ENCODE measurements around the gene TPRKB.
"Not testable (repeated sequence)": the region's sequence is repeated elsewhere in the genome, so short reads cannot be mapped to it uniquely, and the experiment has no call there.

TPRKB gene

GRCh38 chr2:73707058-73707457, 30.1 kb downstream of the TPRKB start:
- no peaks in the 10 kb centered on the region for H3K4me1 ChIP-seq (ENCODE audit: control insufficient read depth, insufficient read depth, low read length)
- no peaks in the 10 kb centered on the region for H3K36me3 ChIP-seq (ENCODE audit: insufficient read depth, low read length)
- H3K4me2 ChIP-seq (ENCODE audit: low read length): no peak overlapping the region
- H3K4me3 ChIP-seq (ENCODE audit: low read length): no peak overlapping the region
- no peaks in the 10 kb centered on the region for H3K9me3 ChIP-seq (replicated peaks; ENCODE audit: low read length)
- H3K27me3 ChIP-seq (ENCODE audit: control insufficient read depth, insufficient read depth, low read length): peaks cover 17% of the 10 kb centered on the region
- H3K9ac ChIP-seq (ENCODE audit: low read depth, low read length): no peak overlapping the region

- Histone ChIP-seq H3K4me3 (ENCODE audit: low read length) (no peak overlapping the region), H3K4me1 (ENCODE audit: control insufficient read depth, insufficient read depth, low read length) (no peaks in the 10 kb centered on the region), H3K27me3 (ENCODE audit: control insufficient read depth, insufficient read depth, low read length) (peaks cover 16% of the 10 kb centered on the region), H3K9me3 (replicated peaks; ENCODE audit: low read length) (no peaks in the 10 kb centered on the region), H3K9ac (ENCODE audit: low read depth, low read length) (no peak overlapping the region), H3K4me2 (ENCODE audit: low read length) (no peak overlapping the region), H3K36me3 (ENCODE audit: insufficient read depth, low read length) (no peaks in the 10 kb centered on the region)
These were observed 32.1 kb downstream of the TPRKB start for GRCh38 chr2:73705091-73705490.

GRCh38 chr2:73704285-73704684, 32.9 kb downstream of the TPRKB start:
- H3K4me3 ChIP-seq (ENCODE audit: low read length): no peak overlapping the region
- no peak overlapping the region for H3K9ac ChIP-seq (ENCODE audit: low read depth, low read length)
- H3K9me3 ChIP-seq (replicated peaks; ENCODE audit: low read length): no peaks in the 10 kb centered on the region
- no peaks in the 10 kb centered on the region for H3K4me1 ChIP-seq (ENCODE audit: control insufficient read depth, insufficient read depth, low read length)
- peaks cover 16% of the 10 kb centered on the region for H3K27me3 ChIP-seq (ENCODE audit: control insufficient read depth, insufficient read depth, low read length)
- H3K4me2 ChIP-seq (ENCODE audit: low read length): no peak overlapping the region
- no peaks in the 10 kb centered on the region for H3K36me3 ChIP-seq (ENCODE audit: insufficient read depth, low read length)

GRCh38 chr2:73703675-73704074, 33.5 kb downstream of the TPRKB start:
- Histone ChIP-seq H3K27me3 (ENCODE audit: control insufficient read depth, insufficient read depth, low read length) (peaks cover 16% of the 10 kb centered on the region), H3K4me1 (ENCODE audit: control insufficient read depth, insufficient read depth, low read length) (no peaks in the 10 kb centered on the region), H3K9me3 (replicated peaks; ENCODE audit: low read length) (no peaks in the 10 kb centered on the region), H3K4me2 (ENCODE audit: low read length) (no peak overlapping the region), H3K36me3 (ENCODE audit: insufficient read depth, low read length) (no peaks in the 10 kb centered on the region), H3K4me3 (ENCODE audit: low read length) (no peak overlapping the region), H3K9ac (ENCODE audit: low read depth, low read length) (no peak overlapping the region)

- peaks cover 16% of the 10 kb centered on the region for H3K27me3 ChIP-seq (ENCODE audit: control insufficient read depth, insufficient read depth, low read length)
- not testable (repeated sequence) for H3K4me1 ChIP-seq (ENCODE audit: control insufficient read depth, insufficient read depth, low read length); H3K9me3 ChIP-seq (replicated peaks; ENCODE audit: low read length); H3K4me2 ChIP-seq (ENCODE audit: low read length); H3K9ac ChIP-seq (ENCODE audit: low read depth, low read length); H3K4me3 ChIP-seq (ENCODE audit: low read length); H3K36me3 ChIP-seq (ENCODE audit: insufficient read depth, low read length)
These were observed 34.2 kb downstream of the TPRKB start for GRCh38 chr2:73702852-73703493.

- H3K4me1 ChIP-seq (ENCODE audit: control insufficient read depth, insufficient read depth, low read length): no peaks in the 10 kb centered on the region
- peaks cover 20% of the 10 kb centered on the region for H3K27me3 ChIP-seq (ENCODE audit: control insufficient read depth, insufficient read depth, low read length)
- H3K9me3 ChIP-seq (replicated peaks; ENCODE audit: low read length): no peaks in the 10 kb centered on the region
These were observed 35.0 kb downstream of the TPRKB start for GRCh38 chr2:73701968-73702665.

GRCh38 chr2:73701448-73701765, 35.7 kb downstream of the TPRKB start:
- H3K4me1 ChIP-seq (ENCODE audit: control insufficient read depth, insufficient read depth, low read length): not testable (repeated sequence)

More at GRCh38 chr2:73701968-73702665, 35.0 kb downstream of the TPRKB start:
- Histone ChIP-seq H3K9ac (ENCODE audit: low read depth, low read length) (no peak overlapping the region), H3K4me3 (ENCODE audit: low read length) (no peak overlapping the region), H3K4me2 (ENCODE audit: low read length) (no peak overlapping the region), H3K36me3 (ENCODE audit: insufficient read depth, low read length) (no peaks in the 10 kb centered on the region)

GRCh38 chr2:73700661-73701447, 36.3 kb downstream of the TPRKB start:
- peaks cover 15% of the 10 kb centered on the region for H3K27me3 ChIP-seq (ENCODE audit: control insufficient read depth, insufficient read depth, low read length)
- H3K4me2 ChIP-seq (ENCODE audit: low read length): no peak overlapping the region
- no peak overlapping the region for H3K4me3 ChIP-seq (ENCODE audit: low read length)
- H3K9me3 ChIP-seq (replicated peaks; ENCODE audit: low read length): no peaks in the 10 kb centered on the region
- H3K36me3 ChIP-seq (ENCODE audit: insufficient read depth, low read length): no peaks in the 10 kb centered on the region
- H3K9ac ChIP-seq (ENCODE audit: low read depth, low read length): no peak overlapping the region
- H3K4me1 ChIP-seq (ENCODE audit: control insufficient read depth, insufficient read depth, low read length): no peaks in the 10 kb centered on the region

More at GRCh38 chr2:73701448-73701765, 35.7 kb downstream of the TPRKB start:
- H3K9me3 ChIP-seq (replicated peaks; ENCODE audit: low read length); H3K4me2 ChIP-seq (ENCODE audit: low read length); H3K36me3 ChIP-seq (ENCODE audit: insufficient read depth, low read length); H3K4me3 ChIP-seq (ENCODE audit: low read length); H3K9ac ChIP-seq (ENCODE audit: low read depth, low read length): not testable (repeated sequence)
- peaks cover 19% of the 10 kb centered on the region for H3K27me3 ChIP-seq (ENCODE audit: control insufficient read depth, insufficient read depth, low read length)

GRCh38 chr2:73700131-73700611, 37.0 kb downstream of the TPRKB start:
- Histone ChIP-seq H3K27me3 (ENCODE audit: control insufficient read depth, insufficient read depth, low read length) (peaks cover 15% of the 10 kb centered on the region), H3K9ac (ENCODE audit: low read depth, low read length) (no peak overlapping the region), H3K36me3 (ENCODE audit: insufficient read depth, low read length) (no peaks in the 10 kb centered on the region), H3K4me2 (ENCODE audit: low read length) (no peak overlapping the region), H3K9me3 (replicated peaks; ENCODE audit: low read length) (no peaks in the 10 kb centered on the region), H3K4me3 (ENCODE audit: low read length) (no peak overlapping the region), H3K4me1 (ENCODE audit: control insufficient read depth, insufficient read depth, low read length) (no peaks in the 10 kb centered on the region)

GRCh38 chr2:73699437-73699836, 37.7 kb downstream of the TPRKB start:
- Histone ChIP-seq H3K4me1 (ENCODE audit: control insufficient read depth, insufficient read depth, low read length) (no peaks in the 10 kb centered on the region), H3K4me2 (ENCODE audit: low read length) (no peak overlapping the region), H3K27me3 (ENCODE audit: control insufficient read depth, insufficient read depth, low read length) (peaks cover 12% of the 10 kb centered on the region), H3K9ac (ENCODE audit: low read depth, low read length) (no peak overlapping the region), H3K9me3 (replicated peaks; ENCODE audit: low read length) (no peaks in the 10 kb centered on the region), H3K4me3 (ENCODE audit: low read length) (no peak overlapping the region), H3K36me3 (ENCODE audit: insufficient read depth, low read length) (no peaks in the 10 kb centered on the region)

- Histone ChIP-seq H3K4me2 (ENCODE audit: low read length) (no peak overlapping the region), H3K9me3 (replicated peaks; ENCODE audit: low read length) (no peaks in the 10 kb centered on the region), H3K9ac (ENCODE audit: low read depth, low read length) (no peak overlapping the region), H3K27me3 (ENCODE audit: control insufficient read depth, insufficient read depth, low read length) (peaks cover 9% of the 10 kb centered on the region), H3K36me3 (ENCODE audit: insufficient read depth, low read length) (no peaks in the 10 kb centered on the region), H3K4me3 (ENCODE audit: low read length) (no peak overlapping the region), H3K4me1 (ENCODE audit: control insufficient read depth, insufficient read depth, low read length) (no peaks in the 10 kb centered on the region)
These were observed 39.0 kb downstream of the TPRKB start for GRCh38 chr2:73698101-73698500.
